Trophoblast cell (in vitro differentiated cells and primary cell): ENCODE measurements around the gene AP1S1.
"Not testable (repeated sequence)": the region's sequence is repeated elsewhere in the genome, so short reads cannot be mapped to it uniquely, and the experiment has no call there.

Experiments
- DNase-seq, 2 donors: peaks; one replicate each; pipeline ENCODE4 v3.0.0-alpha.2; 2016
- H2AFZ ChIP-seq: 2 replicates; pipeline ENCODE4 v1.6.1; 2013; ENCODE audit warnings: low read length, moderate library complexity, mild to moderate bottlenecking; ENCODE audit not compliant: insufficient read depth, poor library complexity
- H2AK5ac ChIP-seq: 2 replicates; pipeline ENCODE4 v1.6.1; 2013; ENCODE audit warnings: mild to moderate bottlenecking, low read length
- H2BK120ac ChIP-seq: 2 replicates; pipeline ENCODE4 v1.6.1; 2013; ENCODE audit warnings: low read length, mild to moderate bottlenecking, moderate library complexity; ENCODE audit not compliant: insufficient read depth, poor library complexity
- H2BK12ac ChIP-seq: 2 replicates; pipeline ENCODE4 v1.6.1; 2013; ENCODE audit warnings: mild to moderate bottlenecking, low read length, moderate library complexity
- H2BK5ac ChIP-seq: 2 replicates; pipeline ENCODE4 v1.6.1; 2013; ENCODE audit warnings: low read length, low read depth, moderate library complexity, mild to moderate bottlenecking; ENCODE audit not compliant: poor library complexity
- H3K14ac ChIP-seq: 2 replicates; pipeline ENCODE4 v1.6.1; 2013; ENCODE audit warnings: mild to moderate bottlenecking, low read length
- H3K18ac ChIP-seq: 2 replicates; pipeline ENCODE4 v1.6.1; 2013; ENCODE audit warnings: mild to moderate bottlenecking, low read length
- H3K23ac ChIP-seq: 2 replicates; pipeline ENCODE4 v1.6.1; 2013; ENCODE audit warnings: low read length
- H3K27ac ChIP-seq: 2 replicates; pipeline ENCODE4 v1.5.1; 2013; ENCODE audit warnings: low read depth, mild to moderate bottlenecking, inconsistent platforms, low read length, moderate library complexity
- H3K27me3 ChIP-seq: 2 replicates; pipeline ENCODE4 v1.6.1; 2013; ENCODE audit warnings: inconsistent platforms, mild to moderate bottlenecking, low read length, moderate library complexity; ENCODE audit not compliant: insufficient read depth
- H3K36me3 ChIP-seq, 2 experiments: 1 replicate in 1 of 2; 2 replicates in 1 of 2; pipeline ENCODE4 v1.6.1; 2013; ENCODE audit warnings: low read length in 2 of 2, mild to moderate bottlenecking in 2 of 2, moderate library complexity in 1 of 2; ENCODE audit not compliant: insufficient read depth in 2 of 2, control insufficient read depth in 1 of 2
- H3K4ac ChIP-seq: 2 replicates; pipeline ENCODE4 v1.6.1; 2013; ENCODE audit warnings: low read depth, mild to moderate bottlenecking, low read length, moderate library complexity
- H3K4me1 ChIP-seq, 2 experiments: 1 replicate in 1 of 2; 2 replicates in 1 of 2; pipeline ENCODE4 v1.6.1; 2013; ENCODE audit warnings: low read length in 2 of 2, mild to moderate bottlenecking in 2 of 2, moderate library complexity in 1 of 2; ENCODE audit not compliant: insufficient read depth in 2 of 2, control insufficient read depth in 1 of 2
- H3K4me2 ChIP-seq: 2 replicates; pipeline ENCODE4 v1.6.1; 2013; ENCODE audit warnings: inconsistent platforms, mild to moderate bottlenecking, low read length, moderate library complexity
- H3K4me3 ChIP-seq: 2 replicates; pipeline ENCODE4 v1.5.1; 2013; ENCODE audit warnings: mild to moderate bottlenecking, low read depth, low read length, inconsistent platforms
- H3K79me1 ChIP-seq: one replicate; pipeline ENCODE4 v1.6.1; 2013; ENCODE audit warnings: low read length
- H3K79me2 ChIP-seq: 2 replicates; pipeline ENCODE4 v1.6.1; 2013; ENCODE audit warnings: low read length, mild to moderate bottlenecking; ENCODE audit not compliant: control insufficient read depth, insufficient read depth, poor library complexity
- H3K9ac ChIP-seq: 2 replicates; pipeline ENCODE4 v1.6.1; 2013; ENCODE audit warnings: mild to moderate bottlenecking, low read length
- H3K9me3 ChIP-seq: 2 replicates; pipeline ENCODE4 v1.6.1; 2013; ENCODE audit warnings: low read depth, mild to moderate bottlenecking, control low read depth, inconsistent platforms, low read length; ENCODE audit not compliant: insufficient read depth
- H4K12ac ChIP-seq: 2 replicates; pipeline ENCODE4 v1.6.1; 2013; ENCODE audit warnings: low read depth, mild to moderate bottlenecking, low read length, moderate library complexity
- H4K8ac ChIP-seq: 2 replicates; pipeline ENCODE4 v1.6.1; 2013; ENCODE audit warnings: low read depth, mild to moderate bottlenecking, low read length, moderate library complexity
- H4K91ac ChIP-seq: one replicate; pipeline ENCODE4 v1.6.1; 2013; ENCODE audit warnings: low read depth, mild to moderate bottlenecking, low read length, moderate library complexity
- WGBS: extraction: QIAGEN DNeasy Blood & Tissue Kit; methylation state at CpG from one replicate; pipeline ENCODE4 v1.1.7; 2013; ENCODE audit warnings: missing lambda C conversion rate; ENCODE audit not compliant: insufficient read length, insufficient coverage; ENCODE audit errors: extremely low coverage; 5-methylcytosine and 5-hydroxymethylcytosine counted together

AP1S1 gene

DNA sequence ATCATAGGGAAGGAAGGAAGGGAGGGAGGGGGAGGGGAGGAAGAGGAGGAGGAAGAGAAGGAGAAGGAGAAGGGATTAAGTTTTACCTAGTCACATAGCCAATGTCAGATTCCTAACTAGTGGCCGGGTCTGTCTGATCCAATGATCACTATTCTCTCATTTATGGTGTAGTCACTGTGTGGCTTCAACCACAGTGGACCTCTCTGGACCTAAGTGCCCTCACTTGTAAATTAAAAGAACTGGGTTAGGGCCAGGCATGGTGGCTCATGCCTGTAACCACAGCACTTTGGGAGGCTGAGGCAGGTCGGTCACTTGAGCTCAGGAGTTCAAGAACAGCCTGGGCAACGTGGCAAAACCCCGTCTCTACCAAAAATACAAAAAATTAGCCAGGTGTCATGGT is 34.0 kb upstream of the AP1S1 start:
- peak overlapping the region; percentile 44 for H2BK12ac ChIP-seq
- no peak overlapping the region for H3K18ac ChIP-seq
- DNase-seq: peak in 1 of 2 donors; percentile 2
- no peaks in the 10 kb centered on the region for H3K36me3 ChIP-seq
- H2BK5ac ChIP-seq: peak overlapping the region; percentile 36
- no peak overlapping the region for H3K27ac ChIP-seq
- no peak overlapping the region for H3K14ac ChIP-seq
- H3K9ac ChIP-seq: no peak overlapping the region
- no peaks in the 10 kb centered on the region for H3K27me3 ChIP-seq
- H2BK120ac ChIP-seq: peak overlapping the region; percentile 61
- no peak overlapping the region for H3K23ac ChIP-seq
- H4K12ac ChIP-seq: no peak overlapping the region
- WGBS: no CpG with 5 or more reads among the region's 4 CpGs
- peaks cover 36 to 45% of the 10 kb centered on the region in 2 experiments for H3K4me1 ChIP-seq
- H3K79me2 ChIP-seq: peaks cover 4% of the 10 kb centered on the region
- H4K91ac ChIP-seq: peak overlapping the region; percentile 69
- H3K4ac ChIP-seq: peak overlapping the region; percentile 21
- no peak overlapping the region for H3K4me2 ChIP-seq
- peaks cover 50% of the 10 kb centered on the region for H3K79me1 ChIP-seq
- peak overlapping the region; percentile 49 for H2AK5ac ChIP-seq
- no peak overlapping the region for H4K8ac ChIP-seq
- H2AFZ ChIP-seq: no peak overlapping the region
- no peak overlapping the region for H3K4me3 ChIP-seq
- peaks cover 2% of the 10 kb centered on the region for H3K9me3 ChIP-seq

DNA sequence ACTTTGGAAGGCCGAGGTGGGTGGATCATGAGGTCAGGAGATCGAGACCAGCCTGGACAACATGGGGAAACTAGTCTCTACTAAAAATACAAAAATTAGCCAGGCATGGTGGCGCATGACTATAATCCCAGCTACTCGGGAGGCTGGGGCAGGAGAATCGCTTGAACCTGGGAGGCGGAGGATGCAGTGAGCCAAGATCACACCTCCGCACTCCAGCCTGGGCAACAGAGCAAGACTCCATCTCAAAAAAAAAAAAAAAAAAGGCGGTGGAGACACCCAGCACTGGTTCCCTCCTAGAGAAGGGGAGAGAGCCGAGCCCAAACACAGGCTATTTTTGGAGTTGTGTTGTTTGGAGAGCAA is 32.7 kb upstream of the AP1S1 start:
- Histone ChIP-seq H2AK5ac (peak overlapping the region; percentile 91), H3K4me1 (peaks cover 42 to 53% of the 10 kb centered on the region in 2 experiments), H2BK5ac (peak overlapping the region; percentile 93), H3K79me1 (peaks cover 56% of the 10 kb centered on the region), H3K14ac (peak overlapping the region; percentile 82), H3K27ac (peak overlapping the region; percentile 94), H2BK120ac (peak overlapping the region; percentile 94), H3K4ac (peak overlapping the region; percentile 56), H2BK12ac (peak overlapping the region; percentile 96), H2AFZ (peak overlapping the region; percentile 32), H4K8ac (peak overlapping the region; percentile 90), H3K18ac (peak overlapping the region; percentile 72), H4K91ac (peak overlapping the region; percentile 94), H3K4me2 (peak overlapping the region; percentile 11)
- WGBS: no CpG with 5 or more reads among the region's 9 CpGs
- H3K27me3 ChIP-seq, H3K9me3 ChIP-seq, H3K4me3 ChIP-seq, H3K79me2 ChIP-seq, H3K9ac ChIP-seq, H4K12ac ChIP-seq, H3K36me3 ChIP-seq, DNase-seq, H3K23ac ChIP-seq: not testable (repeated sequence)

DNA sequence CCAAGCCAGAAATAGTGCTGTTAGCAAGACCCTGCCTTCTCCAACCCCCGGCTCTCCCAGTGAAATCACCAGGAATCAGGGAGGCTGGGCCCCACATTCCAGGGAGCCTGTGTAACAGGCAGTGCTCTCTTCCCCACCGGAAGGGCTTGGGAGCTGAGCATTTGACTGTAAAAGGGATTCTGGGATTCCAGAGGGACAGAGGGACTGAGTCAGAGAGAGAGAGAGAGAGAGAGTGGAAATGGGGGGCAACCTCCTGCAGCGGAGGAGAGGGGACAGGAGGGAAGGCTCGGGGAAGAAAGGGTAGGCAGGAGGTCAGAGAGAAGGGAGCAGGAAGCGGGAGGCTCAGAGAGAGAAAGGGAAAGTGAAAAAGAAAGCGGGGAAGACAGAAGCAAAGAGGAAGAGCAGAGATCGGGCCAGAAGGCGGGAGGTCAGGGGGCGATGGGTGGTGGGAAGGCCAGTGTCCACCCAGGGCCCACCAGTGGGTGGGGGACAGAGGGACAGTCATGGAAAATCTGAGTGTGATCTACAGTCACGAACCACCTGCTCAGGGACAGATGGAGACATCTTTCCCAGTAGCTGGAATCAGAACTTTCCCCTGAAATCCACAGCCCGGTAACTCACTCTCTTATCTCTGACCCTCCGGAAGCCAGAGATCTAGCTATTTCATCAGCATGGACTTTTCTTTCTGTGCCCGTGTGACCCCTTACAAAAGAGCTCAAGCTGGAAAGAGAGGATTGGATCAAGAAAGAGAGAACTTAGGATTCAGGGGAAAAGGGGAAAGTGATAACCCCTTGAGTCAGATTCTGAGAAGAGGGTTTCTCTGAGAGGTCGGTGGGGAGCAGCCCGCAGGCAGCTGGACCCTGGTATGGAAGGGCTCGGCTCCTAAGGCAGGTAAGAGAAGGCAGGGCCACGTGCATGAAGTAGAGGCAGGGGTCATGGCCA is 32.0 kb upstream of the AP1S1 start:
- peak overlapping the region; percentile 11 for H3K4me2 ChIP-seq
- H2BK12ac ChIP-seq: peak overlapping the region; percentile 95
- peak overlapping the region; percentile 63 for H4K12ac ChIP-seq
- peaks cover 40 to 56% of the 10 kb centered on the region in 2 experiments for H3K4me1 ChIP-seq
- no peaks in the 10 kb centered on the region for H3K36me3 ChIP-seq
- peak overlapping the region; percentile 94 for H3K27ac ChIP-seq
- H3K79me1 ChIP-seq: peaks cover 55% of the 10 kb centered on the region
- peak overlapping the region; percentile 94 for H4K91ac ChIP-seq
- no CpG with 5 or more reads among the region's 17 CpGs for WGBS
- peak overlapping the region; percentile 90 for H4K8ac ChIP-seq
- H3K18ac ChIP-seq: peak overlapping the region; percentile 72
- H2AFZ ChIP-seq: no peak overlapping the region
- peak overlapping the region; percentile 84 for H2BK120ac ChIP-seq
- DNase-seq: peak; percentile 84 to 94
- H3K23ac ChIP-seq: no peak overlapping the region
- H2BK5ac ChIP-seq: peak overlapping the region; percentile 93
- H3K79me2 ChIP-seq: peaks cover 5% of the 10 kb centered on the region
- no peak overlapping the region for H3K4me3 ChIP-seq
- H3K9ac ChIP-seq: no peak overlapping the region
- H3K4ac ChIP-seq: peak overlapping the region; percentile 53
- H2AK5ac ChIP-seq: peak overlapping the region; percentile 94
- no peaks in the 10 kb centered on the region for H3K27me3 ChIP-seq
- H3K9me3 ChIP-seq: peaks cover 2% of the 10 kb centered on the region
- H3K14ac ChIP-seq: peak overlapping the region; percentile 77

DNA sequence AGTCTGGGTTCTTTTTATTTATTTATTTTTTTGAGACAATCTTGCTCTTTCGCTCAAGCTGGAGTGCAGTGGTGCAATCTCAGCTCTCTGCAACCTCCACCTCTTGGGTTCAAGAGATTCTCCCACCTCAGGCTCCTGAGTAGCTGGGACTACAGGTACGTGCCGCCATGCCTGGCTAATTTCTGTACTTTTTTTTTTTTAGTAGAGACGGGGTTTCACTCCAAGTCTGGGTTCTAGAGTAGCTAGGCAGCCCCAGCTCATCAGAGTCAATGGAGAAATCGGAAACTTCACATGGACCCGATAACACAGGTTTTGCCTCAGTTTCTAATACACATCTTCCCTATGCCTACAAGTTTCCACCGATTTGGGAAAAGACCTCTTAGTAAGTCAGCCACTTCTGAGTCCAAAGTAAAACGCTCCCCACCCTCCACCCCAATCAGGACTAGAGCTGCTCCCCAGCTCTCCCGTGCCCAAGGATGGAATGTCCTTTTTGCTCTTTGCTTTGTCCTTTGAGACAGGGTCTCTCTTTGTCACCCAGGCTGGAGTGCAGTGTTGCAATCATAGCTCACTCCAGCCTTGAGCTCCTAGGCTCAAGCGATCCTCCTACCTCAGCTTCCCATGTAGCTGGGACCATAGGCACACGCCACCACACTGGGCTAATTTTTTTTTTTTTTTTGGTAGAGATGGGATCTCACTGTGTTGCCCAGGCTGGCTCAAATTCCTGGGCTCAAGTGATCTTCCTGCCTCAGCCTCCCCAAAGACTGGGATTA is 31.2 kb upstream of the AP1S1 start:
- Histone ChIP-seq H3K27ac (peak overlapping the region; percentile 94), H3K9ac (no peak overlapping the region), H3K9me3 (peaks cover 2% of the 10 kb centered on the region), H3K14ac (peak overlapping the region; percentile 18), H4K12ac (no peak overlapping the region), H2AK5ac (peak overlapping the region; percentile 6), H4K8ac (peak overlapping the region; percentile 5), H3K23ac (no peak overlapping the region), H3K27me3 (no peaks in the 10 kb centered on the region), H3K4ac (no peak overlapping the region), H3K79me1 (peaks cover 54% of the 10 kb centered on the region), H3K79me2 (peaks cover 6% of the 10 kb centered on the region), H2BK120ac (peak overlapping the region; percentile 84), H3K36me3 (no peaks in the 10 kb centered on the region), H3K4me1 (peaks cover 41 to 55% of the 10 kb centered on the region in 2 experiments), H2BK12ac (peak overlapping the region; percentile 19), H3K18ac (no peak overlapping the region), H3K4me2 (no peak overlapping the region), H2AFZ (no peak overlapping the region), H4K91ac (peak overlapping the region; percentile 94), H2BK5ac (peak overlapping the region; percentile 74), H3K4me3 (no peak overlapping the region)
- DNase-seq: peak in 1 of 2 donors; percentile 57
- WGBS: no CpG with 5 or more reads among the region's 11 CpGs
